Mesothelial cell of epicardium (in vitro differentiated cells): ENCODE data around the gene HEPACAM. TPM values are rescaled to one million over a fixed set of nuclear protein-coding genes. Genes with fewer than 3 reads are reported as not detected.

ENCODE experiments used
- DNase-seq, 2 experiments: peaks; one replicate each; pipeline ENCODE4 v3.0.0; 2021; ENCODE audit warnings: low spot score in 2 of 2; ENCODE audit not compliant: unreplicated experiment in 2 of 2
- H3K27ac Mint-ChIP-seq: 2 replicates; pipeline ENCODE4 v1.8.0; 2021; ENCODE audit warnings: mixed read lengths
- H3K27me3 Mint-ChIP-seq: 2 replicates; pipeline ENCODE4 v1.8.0; 2021; ENCODE audit warnings: low read depth, mixed read lengths
- H3K36me3 Mint-ChIP-seq: 2 replicates; pipeline ENCODE4 v1.8.0; 2021; ENCODE audit warnings: mixed read lengths
- H3K4me1 Mint-ChIP-seq: 2 replicates; pipeline ENCODE4 v1.8.0; 2021; ENCODE audit warnings: mixed read lengths
- H3K4me3 Mint-ChIP-seq: 2 replicates; pipeline ENCODE4 v1.8.0; 2021; ENCODE audit warnings: mild to moderate bottlenecking, moderate library complexity, mixed read lengths
- H3K9me3 Mint-ChIP-seq: 2 replicates; pipeline ENCODE4 v1.8.0; 2021; ENCODE audit warnings: mixed read lengths
- total RNA-seq: library from RNA; stranded (reverse); gene quantifications from 3 replicates; pipeline ENCODE4 v1.2.1, GENCODE V29; 2021
- TF ChIP-seq, protein P1 (sequence below): fragments of 200-600 bp; sonication (generic); IDR thresholded peaks from one replicate; pipeline ENCODE4 v1.5.0; 2021; ENCODE audit warnings: antibody characterized with exemption; ENCODE audit not compliant: unreplicated experiment

Gene HEPACAM, protein sequence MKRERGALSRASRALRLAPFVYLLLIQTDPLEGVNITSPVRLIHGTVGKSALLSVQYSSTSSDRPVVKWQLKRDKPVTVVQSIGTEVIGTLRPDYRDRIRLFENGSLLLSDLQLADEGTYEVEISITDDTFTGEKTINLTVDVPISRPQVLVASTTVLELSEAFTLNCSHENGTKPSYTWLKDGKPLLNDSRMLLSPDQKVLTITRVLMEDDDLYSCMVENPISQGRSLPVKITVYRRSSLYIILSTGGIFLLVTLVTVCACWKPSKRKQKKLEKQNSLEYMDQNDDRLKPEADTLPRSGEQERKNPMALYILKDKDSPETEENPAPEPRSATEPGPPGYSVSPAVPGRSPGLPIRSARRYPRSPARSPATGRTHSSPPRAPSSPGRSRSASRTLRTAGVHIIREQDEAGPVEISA
- 0.07 TPM in 2 of 3 replicates, not detected in the other for total RNA-seq

DNA sequence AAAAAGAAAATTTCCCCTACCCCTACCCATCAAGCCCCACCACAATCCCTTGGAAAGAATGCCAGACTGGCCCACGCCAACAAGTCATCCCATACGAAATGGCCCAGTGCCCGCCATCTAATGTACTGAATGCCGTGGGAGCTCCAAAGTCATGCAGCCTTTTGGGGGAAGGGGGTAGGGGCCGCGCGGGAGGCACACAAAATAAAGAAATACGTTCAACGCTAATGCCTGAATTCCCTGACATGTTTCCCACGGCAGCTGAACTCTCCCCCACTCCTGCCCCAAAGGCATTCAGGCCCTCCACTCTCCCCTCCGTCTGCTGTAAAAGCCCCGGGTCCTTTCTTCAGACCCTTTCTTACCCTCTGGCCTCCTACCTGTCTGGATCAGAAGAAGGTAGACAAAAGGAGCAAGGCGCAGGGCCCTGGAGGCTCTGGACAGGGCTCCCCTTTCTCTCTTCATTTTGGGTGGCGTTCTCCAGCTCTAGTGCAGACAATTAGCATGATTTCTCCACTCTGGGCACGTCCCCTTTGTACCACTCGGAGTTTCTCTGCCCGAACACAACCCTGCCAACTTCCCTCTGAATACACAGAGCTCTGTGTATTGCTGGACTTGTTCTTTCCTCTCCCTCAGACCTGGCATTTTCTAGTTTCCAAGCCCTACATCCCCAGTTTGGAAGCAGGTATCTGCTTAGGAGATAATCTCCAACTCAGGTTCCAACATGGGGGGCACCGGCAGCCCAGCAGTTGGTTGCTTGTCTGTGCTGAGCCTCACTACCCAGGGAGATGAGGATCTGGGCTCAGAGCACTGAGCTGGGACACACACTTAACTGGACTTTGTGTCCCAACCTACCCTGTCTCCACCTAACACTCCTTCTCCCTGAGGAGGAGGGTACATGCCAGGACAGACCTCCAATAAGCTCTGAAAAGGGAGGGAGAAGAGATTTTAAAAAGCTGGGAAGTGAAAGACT, at the start of gene HEPACAM:
Gene HEPACAM, minus strand, starts transcription at position 500 of the 967 bp plus-strand sequence. Its CDS starts 41 bp downstream, at position 459.
- TF ChIP-seq, protein P1, sequence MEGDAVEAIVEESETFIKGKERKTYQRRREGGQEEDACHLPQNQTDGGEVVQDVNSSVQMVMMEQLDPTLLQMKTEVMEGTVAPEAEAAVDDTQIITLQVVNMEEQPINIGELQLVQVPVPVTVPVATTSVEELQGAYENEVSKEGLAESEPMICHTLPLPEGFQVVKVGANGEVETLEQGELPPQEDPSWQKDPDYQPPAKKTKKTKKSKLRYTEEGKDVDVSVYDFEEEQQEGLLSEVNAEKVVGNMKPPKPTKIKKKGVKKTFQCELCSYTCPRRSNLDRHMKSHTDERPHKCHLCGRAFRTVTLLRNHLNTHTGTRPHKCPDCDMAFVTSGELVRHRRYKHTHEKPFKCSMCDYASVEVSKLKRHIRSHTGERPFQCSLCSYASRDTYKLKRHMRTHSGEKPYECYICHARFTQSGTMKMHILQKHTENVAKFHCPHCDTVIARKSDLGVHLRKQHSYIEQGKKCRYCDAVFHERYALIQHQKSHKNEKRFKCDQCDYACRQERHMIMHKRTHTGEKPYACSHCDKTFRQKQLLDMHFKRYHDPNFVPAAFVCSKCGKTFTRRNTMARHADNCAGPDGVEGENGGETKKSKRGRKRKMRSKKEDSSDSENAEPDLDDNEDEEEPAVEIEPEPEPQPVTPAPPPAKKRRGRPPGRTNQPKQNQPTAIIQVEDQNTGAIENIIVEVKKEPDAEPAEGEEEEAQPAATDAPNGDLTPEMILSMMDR = no peak
- Mint-ChIP-seq H3K27me3 (peaks cover 33% of the 10 kb centered on the region), H3K27ac (no peak within 1 kb of the TSS)

DNA sequence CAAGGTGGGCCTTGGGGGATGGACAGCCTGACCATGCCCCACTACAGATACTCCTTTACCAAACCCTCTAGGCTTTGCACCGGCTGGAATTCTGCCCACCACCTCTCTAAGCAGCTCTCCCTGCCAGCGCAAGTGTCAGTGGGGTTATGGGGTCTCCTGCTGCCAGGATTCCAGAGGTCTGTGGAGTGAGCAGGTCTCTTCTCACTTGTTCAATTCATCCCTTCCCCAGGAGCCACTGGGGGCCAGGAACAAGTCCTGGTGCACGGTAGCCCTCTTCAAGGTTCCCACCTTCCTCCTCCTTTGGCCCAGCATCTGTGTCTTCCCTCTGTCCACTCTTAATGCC, 48.6 kb upstream of the HEPACAM start:
- peaks cover 32% of the 10 kb centered on the region for H3K9me3 Mint-ChIP-seq
- TF ChIP-seq, protein P1 = no peak
- H3K27me3 Mint-ChIP-seq = no peaks in the 10 kb centered on the region
- H3K36me3 Mint-ChIP-seq = peaks cover 53% of the 10 kb centered on the region
- no peak overlapping the region for H3K4me3 Mint-ChIP-seq
- H3K27ac Mint-ChIP-seq = no peak overlapping the region
- no peak for DNase-seq
- no peaks in the 10 kb centered on the region for H3K4me1 Mint-ChIP-seq

More for the DNA sequence above, at the start of gene HEPACAM:
- no peaks in the 10 kb centered on the region for H3K4me1 Mint-ChIP-seq
- no peaks in the 10 kb centered on the region for H3K9me3 Mint-ChIP-seq
- no peak within 1 kb of the TSS for H3K4me3 Mint-ChIP-seq
- H3K36me3 Mint-ChIP-seq = no peaks in the 10 kb centered on the region
- no peak for DNase-seq

DNA sequence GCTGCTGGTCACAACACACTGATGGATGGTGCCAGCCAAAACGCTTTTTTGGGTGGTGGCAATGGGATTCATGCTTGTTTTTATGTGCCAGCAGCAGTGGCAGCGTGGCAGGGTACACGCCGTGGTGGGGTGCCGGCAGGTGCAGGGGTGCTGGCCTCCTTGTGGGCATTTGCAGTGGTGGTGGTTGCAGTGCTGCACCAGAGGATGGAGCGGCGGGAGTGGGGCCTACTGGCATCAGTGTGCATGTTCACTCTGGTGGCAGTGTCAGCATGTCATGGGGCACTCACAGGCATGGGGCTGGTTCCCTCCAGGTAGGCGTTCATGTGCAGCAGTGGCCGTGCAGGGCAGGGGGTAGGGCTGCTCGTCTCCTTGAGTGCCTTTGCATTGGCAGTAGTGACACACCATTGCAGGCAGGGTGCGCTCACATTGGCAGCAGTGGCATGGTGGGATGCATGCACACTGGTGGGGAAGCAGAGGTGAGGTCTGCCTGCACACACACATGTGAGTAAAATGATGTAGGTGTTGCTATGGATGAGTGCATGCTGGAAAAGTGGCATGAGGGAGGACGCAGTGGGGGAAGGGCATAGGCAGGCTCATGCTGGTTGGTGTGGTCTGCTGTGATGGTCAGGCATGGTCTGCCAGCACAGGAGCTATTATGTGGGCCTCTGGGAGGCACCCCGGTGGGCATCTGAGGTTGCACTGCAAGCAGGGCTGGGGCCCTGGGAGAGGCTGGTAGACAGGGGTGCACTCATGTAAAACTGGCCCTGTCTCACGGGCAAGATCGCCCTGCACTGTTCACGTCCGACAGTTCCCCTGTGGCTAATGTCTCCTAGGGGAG, 48.0 kb upstream of the HEPACAM start:
- Mint-ChIP-seq H3K27me3 (no peaks in the 10 kb centered on the region), H3K4me1 (no peaks in the 10 kb centered on the region), H3K27ac (no peak overlapping the region), H3K36me3 (peaks cover 54% of the 10 kb centered on the region), H3K9me3 (peaks cover 38% of the 10 kb centered on the region), H3K4me3 (no peak overlapping the region)
- no peak for DNase-seq
- TF ChIP-seq, protein P1 = no peak

DNA sequence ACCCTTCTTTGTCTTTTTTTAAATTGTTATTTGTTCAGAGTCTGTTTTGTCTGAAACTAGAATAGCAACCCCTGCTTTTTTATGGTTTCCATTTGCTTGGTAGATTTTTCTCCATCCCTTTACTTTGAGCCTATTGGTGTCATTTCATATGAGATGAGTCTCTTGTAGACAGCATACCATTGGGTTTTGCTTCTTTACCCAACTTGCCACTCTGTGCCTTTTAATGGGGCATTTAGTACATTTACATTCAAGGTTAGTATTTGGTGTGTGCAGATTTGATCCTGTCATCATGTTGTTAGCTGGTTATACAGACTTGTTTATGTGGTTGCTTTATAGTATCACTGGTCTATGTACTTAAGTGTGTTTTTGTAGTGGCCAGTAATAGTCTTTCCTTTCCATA, 46.2 kb upstream of the HEPACAM start:
- Mint-ChIP-seq H3K36me3 (peaks cover 55% of the 10 kb centered on the region), H3K4me3 (no peak overlapping the region), H3K27ac (no peak overlapping the region), H3K27me3 (no peaks in the 10 kb centered on the region), H3K4me1 (peaks cover 2% of the 10 kb centered on the region), H3K9me3 (peaks cover 48% of the 10 kb centered on the region)
- TF ChIP-seq, protein P1 = no peak
- DNase-seq = no peak

DNA sequence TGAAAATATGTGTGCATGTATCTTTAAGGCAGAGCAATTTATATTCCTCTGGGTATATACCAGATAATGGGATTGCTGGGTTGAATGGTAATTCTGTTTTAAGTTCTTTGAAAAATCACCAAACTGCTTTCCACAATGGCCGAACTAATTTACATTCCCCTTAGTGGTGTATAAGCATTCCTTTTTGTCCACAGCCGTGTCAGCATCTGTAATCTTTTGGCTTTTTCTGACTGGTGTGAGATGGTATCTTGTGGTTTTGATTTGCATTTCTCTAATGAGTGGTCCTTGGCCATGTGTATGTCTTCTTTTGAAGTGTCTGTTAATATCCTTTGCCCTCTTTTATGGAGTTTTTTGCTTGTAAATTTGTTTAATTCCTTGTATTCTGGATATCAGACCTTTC, 42.5 kb upstream of the HEPACAM start:
- peaks cover 51% of the 10 kb centered on the region for H3K36me3 Mint-ChIP-seq
- H3K4me1 Mint-ChIP-seq = peaks cover 7% of the 10 kb centered on the region
- no peaks in the 10 kb centered on the region for H3K27me3 Mint-ChIP-seq
- no peak overlapping the region for H3K27ac Mint-ChIP-seq
- DNase-seq = no peak
- TF ChIP-seq, protein P1 = no peak
- peaks cover 48% of the 10 kb centered on the region for H3K9me3 Mint-ChIP-seq
- H3K4me3 Mint-ChIP-seq = no peak overlapping the region
